ENCODE results near the gene AMOTL1. TPM values are rescaled to one million over a fixed set of nuclear protein-coding genes. Genes with fewer than 3 reads are reported as not detected.
"Not testable (repeated sequence)": the region's sequence is repeated elsewhere in the genome, so short reads cannot be mapped to it uniquely, and the experiment has no call there.

Gene AMOTL1
- total RNA-seq, 4 donors from 2014 or later = 32.0 to 67.6 (median 56.8) TPM

- no peak for TF ChIP-seq CTCF (IDR thresholded peaks at IDR 0.05)
- ATAC-seq (ENCODE audit: low FRiP score) (no peak), DNase-seq (ENCODE audit: low spot score) (no peak)
Observed at GRCh38 chr11:94786264-94787126, 18.3 kb downstream of the AMOTL1 start.

GRCh38 chr11:94787801-94788200, 19.6 kb downstream of the AMOTL1 start:
- no peak for TF ChIP-seq CTCF (IDR thresholded peaks at IDR 0.05)
- DNase-seq (ENCODE audit: low spot score) = no peak
- ATAC-seq (ENCODE audit: low FRiP score) = no peak

DNA sequence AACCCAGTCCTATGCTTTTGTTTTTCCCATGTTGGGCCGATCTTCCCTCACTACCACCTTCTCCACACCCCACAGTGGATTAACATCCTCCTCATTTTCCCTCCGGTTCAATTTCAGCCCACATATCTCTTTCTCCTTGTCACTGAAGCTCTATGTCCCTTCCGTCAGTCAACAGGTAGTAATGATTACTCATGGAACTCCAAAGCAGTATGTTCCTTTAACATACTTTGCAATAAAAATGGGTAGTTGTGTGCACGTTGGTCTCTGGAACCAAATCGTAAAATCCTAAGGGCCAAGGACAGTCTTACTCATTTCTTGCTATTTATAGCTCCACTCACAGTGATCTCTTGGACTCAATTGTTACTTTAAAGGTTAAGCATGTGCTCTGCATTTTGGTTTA, 20.2 kb downstream of the AMOTL1 start:
- no peak for ATAC-seq (ENCODE audit: low FRiP score)
- TF ChIP-seq CTCF (IDR thresholded peaks at IDR 0.05) = no peak
- no peak for DNase-seq (ENCODE audit: low spot score)

GRCh38 chr11:94790197-94790596, 22.0 kb downstream of the AMOTL1 start:
- no peak for ATAC-seq (ENCODE audit: low FRiP score)
- TF ChIP-seq CTCF (IDR thresholded peaks at IDR 0.05) = no peak

DNA sequence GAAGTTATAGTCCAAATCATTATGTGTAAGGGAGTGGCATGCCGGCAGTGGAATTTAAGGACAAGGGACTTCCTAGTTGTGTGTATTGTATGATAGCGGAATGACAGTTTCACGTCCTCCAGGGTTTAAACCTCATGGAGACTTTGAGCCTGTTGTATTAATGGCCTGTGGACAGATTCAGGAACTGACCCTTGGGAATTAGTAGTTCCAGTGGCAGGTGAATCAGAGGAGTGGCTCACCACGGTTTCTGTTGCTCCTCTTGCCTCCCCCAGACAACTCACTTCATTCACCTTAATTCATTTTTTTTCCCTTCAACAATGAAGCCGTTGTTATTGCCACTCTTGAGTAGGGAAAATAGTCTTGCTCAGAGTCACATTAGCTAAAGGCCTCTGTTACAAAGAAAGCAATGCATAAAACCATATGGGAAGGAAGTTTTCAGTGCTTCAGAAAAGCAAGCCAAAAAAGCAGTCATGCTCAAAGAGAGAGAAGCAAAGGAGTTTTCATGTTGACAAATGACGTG, 22.6 kb downstream of the AMOTL1 start:
- DNase-seq (ENCODE audit: low spot score) = no peak
- no peak for TF ChIP-seq CTCF (IDR thresholded peaks at IDR 0.05)
- ATAC-seq (ENCODE audit: low FRiP score) = no peak

More at GRCh38 chr11:94790197-94790596, 22.0 kb downstream of the AMOTL1 start:
- DNase-seq (ENCODE audit: low spot score) = no peak

- TF ChIP-seq CTCF (IDR thresholded peaks at IDR 0.05) = no peak
- DNase-seq (ENCODE audit: low spot score) = no peak
- ATAC-seq (ENCODE audit: low FRiP score) = no peak
Observed at GRCh38 chr11:94791216-94791889, 23.2 kb downstream of the AMOTL1 start.

DNA sequence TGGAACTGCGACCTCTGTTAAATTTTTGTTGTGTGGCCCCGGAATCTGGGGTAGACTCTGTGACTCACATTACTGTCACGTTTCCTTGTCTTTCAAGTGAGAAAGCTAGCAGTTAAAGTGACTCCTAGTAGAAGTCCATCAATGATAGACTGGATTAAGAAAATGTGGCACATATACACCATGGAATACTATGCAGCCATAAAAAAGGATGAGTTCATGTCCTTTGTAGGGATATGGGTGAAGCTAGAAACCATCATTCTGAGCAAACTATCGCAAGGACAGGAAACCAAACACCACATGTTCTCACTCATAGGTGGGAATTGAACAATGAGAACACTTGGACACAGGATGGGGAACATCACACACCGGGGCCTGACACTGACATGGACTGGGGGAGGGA, 23.8 kb downstream of the AMOTL1 start:
- DNase-seq (ENCODE audit: low spot score); ATAC-seq (ENCODE audit: low FRiP score): not testable (repeated sequence)
